Measurements from ENCODE around the gene TENM3.

TENM3 gene

GRCh38 chr4:182475539-182475938, 232.3 kb downstream of the TENM3 start:
- DNase-seq: no peak

GRCh38 chr4:182478475-182478874, 235.3 kb downstream of the TENM3 start:
- DNase-seq: peak; percentile 31 to 69

- no peak for DNase-seq
These were observed 240.5 kb downstream of the TENM3 start for GRCh38 chr4:182483685-182484084.

- no peak for DNase-seq
These were observed 243.7 kb downstream of the TENM3 start for GRCh38 chr4:182486881-182487280.

GRCh38 chr4:182488896-182489295, 245.7 kb downstream of the TENM3 start:
- no peak for DNase-seq

GRCh38 chr4:182489607-182490006, 246.4 kb downstream of the TENM3 start:
- DNase-seq: no peak

GRCh38 chr4:182491719-182492118, 248.5 kb downstream of the TENM3 start:
- no peak for DNase-seq

- peak in 1 of 2 donors; percentile 3 for DNase-seq
These were observed 249.2 kb downstream of the TENM3 start for GRCh38 chr4:182492423-182492822.

GRCh38 chr4:182493377-182493776, 250.2 kb downstream of the TENM3 start:
- no peak for DNase-seq

- DNase-seq: no peak
These were observed 250.9 kb downstream of the TENM3 start for GRCh38 chr4:182494103-182494502.

- no peak for DNase-seq
These were observed 251.8 kb downstream of the TENM3 start for GRCh38 chr4:182495031-182495430.

GRCh38 chr4:182495645-182496385, 252.6 kb downstream of the TENM3 start:
- DNase-seq: no peak

- no peak for DNase-seq
These were observed 253.2 kb downstream of the TENM3 start for GRCh38 chr4:182496408-182496807.

GRCh38 chr4:182502064-182502463, 258.9 kb downstream of the TENM3 start:
- DNase-seq: no peak

- no peak for DNase-seq
These were observed 261.3 kb downstream of the TENM3 start for GRCh38 chr4:182504463-182504862.

- no peak for DNase-seq
These were observed 264.6 kb downstream of the TENM3 start for GRCh38 chr4:182507805-182508204.

- no peak for DNase-seq
These were observed 267.6 kb downstream of the TENM3 start for GRCh38 chr4:182510836-182511235.

GRCh38 chr4:182513587-182514291, 270.5 kb downstream of the TENM3 start:
- no peak for DNase-seq

GRCh38 chr4:182518421-182518820, 275.2 kb downstream of the TENM3 start:
- no peak for DNase-seq

GRCh38 chr4:182519528-182519927, 276.3 kb downstream of the TENM3 start:
- DNase-seq: no peak

- DNase-seq: no peak
These were observed 277.8 kb downstream of the TENM3 start for GRCh38 chr4:182521011-182521410.

- no peak for DNase-seq
These were observed 285.6 kb downstream of the TENM3 start for GRCh38 chr4:182528819-182529218.

- DNase-seq: no peak
These were observed 287.2 kb downstream of the TENM3 start for GRCh38 chr4:182530451-182530850.

GRCh38 chr4:182531555-182532162, 288.5 kb downstream of the TENM3 start:
- no peak for DNase-seq
